HG02610 (cell line): ENCODE results near the gene XCR1.
"Not testable (repeated sequence)": the region's sequence is repeated elsewhere in the genome, so short reads cannot be mapped to it uniquely, and the experiment has no call there.

Experiments
- ATAC-seq: cut with Tn5 transposase; IDR thresholded peaks from one replicate; pipeline ENCODE4 v1.9.1; 2021; ENCODE audit warnings: mild to moderate bottlenecking, moderate library complexity; ENCODE audit not compliant: unreplicated experiment

Gene XCR1

GRCh38 chr3:46007280-46007679 lies 20.0 kb downstream of the XCR1 start:
- ATAC-seq = no peak

- no peak for ATAC-seq
Observed at GRCh38 chr3:46006238-46007032, 20.8 kb downstream of the XCR1 start.

GRCh38 chr3:46003706-46004105 lies 23.6 kb downstream of the XCR1 start:
- ATAC-seq = not testable (repeated sequence)

- ATAC-seq = no peak
Observed at GRCh38 chr3:46001178-46001577, 26.1 kb downstream of the XCR1 start.

GRCh38 chr3:45997942-45998341 lies 29.3 kb downstream of the XCR1 start:
- ATAC-seq = no peak

GRCh38 chr3:45997499-45997898 lies 29.8 kb downstream of the XCR1 start:
- not testable (repeated sequence) for ATAC-seq

DNA sequence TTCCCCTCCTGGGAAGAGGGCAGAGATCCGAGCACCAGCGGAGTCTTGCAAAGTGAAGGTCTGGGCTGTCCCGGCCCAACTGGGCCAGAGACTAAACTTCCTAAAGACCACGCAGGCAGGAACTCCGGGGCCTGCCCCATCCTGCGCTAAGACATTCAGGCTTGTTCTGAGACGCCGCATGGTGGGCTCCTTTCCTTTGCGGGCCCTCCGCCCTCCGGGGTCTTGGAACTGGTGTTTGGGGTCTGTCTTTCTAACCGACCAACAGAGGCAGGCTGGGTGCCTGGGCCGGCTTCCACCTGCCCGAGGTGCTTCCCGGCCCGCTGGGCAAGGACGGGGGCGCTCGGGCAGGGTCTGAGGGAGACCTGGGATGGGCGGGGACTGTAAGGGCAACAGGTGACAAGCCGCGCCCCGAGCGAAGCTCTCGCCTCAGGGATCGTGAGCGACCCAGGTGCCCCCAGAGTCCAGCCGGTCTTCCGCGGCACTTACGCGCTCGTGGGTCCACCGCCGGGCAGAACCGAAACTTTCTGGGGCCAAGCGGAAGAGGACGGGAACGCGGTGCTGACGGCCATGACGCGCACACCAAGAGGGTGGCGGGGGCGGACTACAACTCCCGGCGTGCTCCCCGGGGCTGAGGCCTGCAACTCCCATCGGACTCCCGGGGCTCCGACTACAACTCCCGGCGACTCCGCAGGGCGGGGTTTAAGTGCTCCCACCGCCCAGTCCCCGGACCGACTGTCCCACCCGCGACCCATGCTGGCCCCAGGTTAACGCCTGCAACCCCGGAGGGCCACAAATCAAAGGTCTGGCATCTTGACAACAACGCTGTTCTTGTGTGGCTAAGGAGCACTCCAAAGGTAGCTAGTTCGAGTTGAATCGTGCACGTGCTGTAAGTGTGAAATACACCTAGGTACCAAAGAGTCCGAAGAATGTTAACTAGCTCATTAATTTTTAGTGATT lies 31.8 kb downstream of the XCR1 start, which contains the start of gene FYCO1:
TSS of gene FYCO1 (minus strand) at position 589 of the 957 bp plus-strand sequence. CDS start 10,914 bp downstream, outside the sequence.
- peak; percentile 88 for ATAC-seq

DNA sequence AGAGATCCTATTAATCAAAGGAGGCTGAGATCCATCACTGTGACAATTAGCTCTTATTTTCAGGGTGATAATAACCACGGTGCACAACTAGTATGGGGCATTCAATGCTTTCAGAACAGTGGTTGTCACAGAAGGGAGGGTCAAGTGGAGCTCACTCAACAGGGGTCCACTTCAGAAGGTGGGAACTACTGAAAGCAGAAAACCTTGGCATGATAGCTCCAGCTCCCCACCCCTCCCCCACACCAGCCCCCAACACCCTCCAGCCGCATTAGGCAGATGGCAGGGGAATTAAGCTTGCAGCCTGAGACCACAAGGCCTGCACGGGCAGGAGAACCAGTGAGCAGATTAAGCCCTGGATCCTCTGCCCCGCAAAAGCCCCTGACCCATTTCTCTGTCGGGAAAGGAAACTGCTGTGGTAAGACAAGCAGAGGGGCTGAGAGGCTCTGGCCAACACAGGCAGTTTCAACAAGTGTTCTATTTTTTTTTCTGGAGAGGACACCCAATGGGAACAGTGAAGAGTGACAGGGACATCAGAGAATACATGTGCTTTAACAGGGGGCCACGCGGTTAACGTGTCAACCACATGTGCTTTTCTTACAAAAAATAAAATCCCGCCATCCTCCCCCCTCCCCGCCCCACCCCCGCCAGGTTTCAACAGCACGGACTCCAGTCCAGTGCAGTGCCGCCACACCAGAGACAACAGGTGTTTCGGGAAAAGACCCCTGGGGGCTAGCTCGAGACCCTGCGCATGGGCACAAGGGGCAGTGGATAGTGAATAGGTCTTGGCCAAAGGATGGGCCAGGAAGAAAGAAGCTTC lies 32.7 kb downstream of the XCR1 start:
- no peak for ATAC-seq

GRCh38 chr3:45993421-45994027 lies 33.8 kb downstream of the XCR1 start:
- ATAC-seq = no peak

- ATAC-seq = no peak
Observed at GRCh38 chr3:45992821-45993221, 34.5 kb downstream of the XCR1 start.

DNA sequence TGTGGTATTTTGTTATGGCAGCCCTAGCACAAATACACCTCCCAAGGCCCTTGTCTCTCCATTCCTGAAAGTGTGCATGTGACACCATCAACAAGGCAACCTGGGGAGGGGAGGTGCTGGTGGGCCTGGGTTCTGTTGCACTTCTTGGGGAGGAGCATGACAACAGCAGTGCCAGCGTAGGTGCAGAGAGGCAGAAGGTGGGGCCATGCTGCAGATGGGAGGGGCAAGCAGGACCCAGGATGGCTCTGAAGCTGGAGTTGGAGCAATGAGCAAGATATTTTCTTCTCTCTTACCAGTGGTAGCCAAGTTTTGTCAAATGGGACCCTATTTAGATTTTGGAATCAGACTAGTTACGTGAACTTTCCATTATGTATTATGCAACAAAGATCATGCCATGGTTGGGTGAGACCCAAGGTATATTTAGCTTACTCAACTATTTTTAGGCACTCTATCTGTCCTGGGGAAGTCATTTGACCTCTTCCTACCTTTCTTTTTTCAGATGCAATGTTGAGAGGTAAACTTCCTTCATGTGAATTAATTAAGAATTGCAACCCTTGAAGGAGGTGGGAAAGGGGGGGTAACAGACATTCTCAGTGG lies 35.1 kb downstream of the XCR1 start:
- no peak for ATAC-seq

DNA sequence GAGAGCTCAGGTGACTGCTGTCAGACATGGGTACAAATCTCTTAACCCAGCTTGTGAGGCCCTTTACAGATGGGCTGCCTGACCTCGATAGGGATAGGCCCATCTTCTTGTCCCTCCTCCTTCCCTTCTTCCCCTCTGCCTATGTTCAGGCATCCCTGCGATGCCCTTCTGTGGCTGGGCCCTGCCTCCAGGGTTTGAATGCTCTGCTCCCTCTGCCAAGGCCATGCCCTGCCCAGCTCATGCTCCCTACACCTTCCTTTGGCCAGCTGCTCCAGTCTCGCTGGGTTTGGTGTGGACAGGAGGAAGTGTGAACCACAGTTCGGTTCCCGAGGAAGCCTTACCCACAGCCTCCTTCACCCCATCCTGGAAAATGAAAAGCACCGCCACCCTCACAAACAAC lies 35.9 kb downstream of the XCR1 start:
- ATAC-seq = no peak

GRCh38 chr3:45990181-45990580 lies 37.1 kb downstream of the XCR1 start:
- ATAC-seq = no peak

DNA sequence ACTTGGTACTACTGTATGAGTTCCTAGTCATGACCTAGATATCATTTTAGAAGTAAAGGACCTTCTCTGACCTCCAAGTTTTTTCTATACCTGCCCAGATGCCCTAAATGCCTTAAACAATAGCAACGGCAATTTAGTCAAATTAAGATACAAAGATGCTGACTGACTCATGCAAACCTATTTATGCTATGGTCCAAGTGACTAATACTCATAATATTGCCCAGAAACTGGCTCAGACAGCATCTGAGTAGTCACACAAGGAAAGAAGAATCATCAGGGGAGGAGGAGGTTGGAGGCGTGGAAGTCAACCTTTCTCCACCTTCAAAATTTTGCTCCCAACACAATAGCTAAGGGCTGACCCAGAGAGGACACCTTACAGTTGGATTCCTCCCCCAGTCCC lies 38.5 kb downstream of the XCR1 start:
- ATAC-seq = no peak

DNA sequence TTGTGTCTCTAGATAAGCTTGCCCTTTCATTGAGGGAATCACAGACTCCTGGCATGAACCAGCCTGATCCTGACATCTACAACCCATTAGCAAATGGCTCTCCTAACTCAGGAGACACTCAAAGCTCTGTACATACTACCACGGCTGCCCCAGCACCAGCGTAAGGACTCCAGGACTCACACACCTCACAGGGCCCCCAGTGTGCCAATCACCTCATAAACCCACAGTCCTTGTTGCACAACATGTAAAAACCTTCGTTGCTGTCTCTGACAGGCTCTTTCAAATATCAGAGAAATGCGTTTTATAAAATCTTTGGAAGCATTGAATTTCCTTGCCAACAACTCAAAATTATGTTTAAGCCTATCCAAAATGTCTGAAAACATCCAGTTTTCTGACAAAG lies 38.9 kb downstream of the XCR1 start:
- no peak for ATAC-seq

- no peak for ATAC-seq
Observed at GRCh38 chr3:45987368-45988291, 39.7 kb downstream of the XCR1 start.

DNA sequence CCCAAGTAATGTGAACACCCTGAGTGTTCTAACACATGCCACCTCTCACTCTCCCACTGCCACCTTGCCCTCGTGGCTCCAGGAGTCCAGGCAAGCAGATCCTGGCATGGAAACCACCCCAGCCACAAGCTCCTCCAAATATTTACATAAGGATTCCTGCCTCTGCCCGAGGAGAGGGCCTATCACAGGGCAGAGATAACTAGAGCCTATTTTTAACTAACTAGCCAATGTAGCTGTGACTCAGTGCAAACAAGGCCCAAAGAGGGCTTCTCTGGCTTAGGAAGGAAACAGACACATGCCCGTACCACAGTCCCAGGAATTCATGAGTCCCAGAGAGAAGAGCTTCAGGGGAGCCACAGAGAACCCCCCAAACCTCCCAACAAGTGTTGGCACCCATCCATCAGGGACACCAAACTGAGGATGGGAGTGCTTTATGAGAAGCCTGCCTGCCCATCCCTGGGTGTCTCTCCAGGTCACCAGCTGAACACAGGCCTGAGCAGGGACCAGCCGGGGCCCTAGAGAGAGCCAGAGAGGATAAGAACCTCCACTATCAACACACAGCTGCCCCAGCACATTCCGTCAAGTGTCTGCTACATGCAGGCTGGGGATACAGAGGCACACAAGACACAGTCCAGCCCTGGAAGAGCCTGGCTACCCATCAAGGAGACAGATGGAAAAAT lies 40.8 kb downstream of the XCR1 start:
- ATAC-seq = no peak

DNA sequence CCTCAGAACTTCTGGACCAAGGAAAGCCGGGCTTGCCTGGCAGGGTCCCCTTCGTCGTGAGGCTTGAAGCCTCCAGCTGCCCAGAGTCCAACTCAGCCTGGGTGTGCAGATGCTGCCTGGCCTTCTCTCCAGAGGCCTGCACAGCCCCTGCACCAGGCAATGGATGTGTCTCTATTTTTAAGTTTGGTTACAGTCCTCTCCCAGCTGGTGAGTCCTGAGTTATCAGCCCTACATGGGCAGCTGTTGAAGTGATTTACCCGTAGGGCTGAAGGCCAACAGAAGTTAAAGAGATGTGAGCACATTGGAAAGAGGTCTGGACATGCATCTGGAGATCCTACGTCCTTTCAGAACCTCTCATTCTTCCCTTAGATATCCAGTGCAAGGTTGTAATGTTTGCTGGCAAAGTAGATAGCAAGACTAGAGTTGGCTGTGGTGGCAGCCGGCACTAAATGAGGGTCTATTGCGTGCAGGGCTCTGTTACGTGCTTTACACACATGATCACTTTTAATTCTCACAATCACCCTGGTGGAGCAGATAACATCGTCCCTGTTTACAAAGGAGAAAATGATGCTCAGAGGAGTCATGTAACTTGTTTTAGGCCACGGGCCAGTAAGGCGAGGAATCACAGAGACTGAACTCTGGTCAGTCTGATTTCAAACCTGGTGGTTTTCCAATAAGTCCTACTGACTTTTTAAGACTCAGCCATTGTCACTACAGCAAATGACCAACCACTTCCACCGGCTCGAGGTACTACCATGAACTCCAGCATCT lies 41.6 kb downstream of the XCR1 start:
- ATAC-seq = no peak
